K562 (cell line): ENCODE measurements around the gene APLP1. TPM values are rescaled to one million over a fixed set of nuclear protein-coding genes. Genes with fewer than 3 reads are reported as not detected.

Experiments used
- ATF1 ChIP-seq, 2 experiments: fragments of 450-650 bp in 1 of 2; IDR thresholded peaks; 2 replicates each; pipeline ENCODE4 v1.6.1; 2016; ENCODE audit warnings: missing compliant biosample characterization in 1 of 2, missing genetic modification characterization in 1 of 2
- CREB1 ChIP-seq, 2 experiments: sonication (generic) in 1 of 2; formaldehyde crosslinking in 1 of 2; IDR thresholded peaks; 2 replicates each; pipeline versions ENCODE4 v1.6.1 to v1.8.0; 2012 to 2022; ENCODE audit warnings: inconsistent platforms in 1 of 2, mild to moderate bottlenecking in 1 of 2, missing genetic modification reagents in 1 of 2, moderate library complexity in 1 of 2
- CTCF ChIP-seq, 3 experiments: IDR thresholded peaks in 2 of 3; conservative IDR thresholded peaks in 1 of 3; 2 replicates each; pipeline ENCODE4 v1.5.1; 2011 to 2012; ENCODE audit warnings: low read length in 3 of 3, mild to moderate bottlenecking in 3 of 3, control low read depth in 2 of 3, improper control_type of control experiment in 1 of 3, inconsistent platforms in 1 of 3, low read depth in 1 of 3, mixed read lengths in 1 of 3, moderate library complexity in 1 of 3; ENCODE audit not compliant: insufficient read depth in 2 of 3
- E2F1 ChIP-seq: sonication (generic); formaldehyde crosslinking; IDR thresholded peaks from 2 replicates; pipeline ENCODE4 v1.8.1; 2023; ENCODE audit warnings: mild to moderate bottlenecking, missing genetic modification reagents, moderate library complexity
- ELF4 ChIP-seq: fragments of 450-650 bp; formaldehyde crosslinking; IDR thresholded peaks from 2 replicates; pipeline ENCODE4 v1.4.0; 2022; ENCODE audit warnings: missing genetic modification characterization
- EP300 ChIP-seq: IDR thresholded peaks from 2 replicates; pipeline ENCODE4 v1.6.1; 2012; ENCODE audit warnings: low read length, improper control_type of control experiment
- HES1 ChIP-seq: fragments of 450-650 bp; IDR thresholded peaks from 2 replicates; pipeline ENCODE4 v1.6.1; 2016; ENCODE audit warnings: low read depth, mild to moderate bottlenecking, moderate library complexity
- HNRNPLL ChIP-seq: fragments of 200-400 bp; formaldehyde crosslinking; IDR thresholded peaks from 2 replicates; pipeline ENCODE4 v1.6.1; 2017; ENCODE audit warnings: low read length, low read depth, mild to moderate bottlenecking; ENCODE audit not compliant: poor library complexity, severe bottlenecking
- JUNB ChIP-seq: fragments of 450-650 bp; formaldehyde crosslinking; conservative IDR thresholded peaks from 2 replicates; pipeline ENCODE4 v1.4.0; 2020; ENCODE audit warnings: mild to moderate bottlenecking
- KLF13 ChIP-seq: fragments of 450-650 bp; IDR thresholded peaks from 2 replicates; pipeline ENCODE4 v1.6.1; 2016; ENCODE audit warnings: missing genetic modification characterization, low read depth, mild to moderate bottlenecking, missing compliant biosample characterization, moderate library complexity, borderline replicate concordance
- MIER1 ChIP-seq: fragments of 450-650 bp; IDR thresholded peaks from 2 replicates; pipeline ENCODE4 v1.6.1; 2016; ENCODE audit warnings: antibody characterized with exemption, mild to moderate bottlenecking, low read depth
- MITF ChIP-seq: IDR thresholded peaks from 2 replicates; pipeline ENCODE4 v1.6.1; 2014; ENCODE audit warnings: antibody characterized with exemption
- NR2C1 ChIP-seq, 2 experiments: fragments of 450-650 bp; IDR thresholded peaks; 2 replicates each; pipeline ENCODE4 v1.6.1; 2017; ENCODE audit warnings: mild to moderate bottlenecking in 2 of 2, antibody characterized with exemption in 1 of 2, inconsistent platforms in 1 of 2, missing compliant biosample characterization in 1 of 2, missing genetic modification characterization in 1 of 2
- SNRNP70 ChIP-seq: fragments of 200-400 bp; formaldehyde crosslinking; optimal IDR thresholded peaks from 2 replicates; pipeline ENCODE3; 2017; ENCODE audit warnings: low read depth, low read length
- TBP ChIP-seq: optimal IDR thresholded peaks from 2 replicates; pipeline ENCODE3; 2011; ENCODE audit warnings: low read depth, low read length, improper control_type of control experiment
- ZNF592 ChIP-seq: fragments of 450-650 bp; IDR thresholded peaks from 2 replicates; pipeline ENCODE4 v1.6.1; 2017; ENCODE audit warnings: antibody characterized with exemption, mild to moderate bottlenecking
- polyA plus RNA-seq, 8 experiments: library from polyadenylated mRNA; depleted of rRNA in 4 of 8; stranded (reverse) in 5 of 8; unstranded in 3 of 8; fragments of >200 nt; fragmentation: Nextera tagmentation in 2 of 8; fragmentation: Illumina TruSeq in 1 of 8; extraction: Ambion mirVana in 2 of 8; extraction: Trizol in 1 of 8; gene quantifications; 2 replicates each; pipeline versions ENCODE4 v1.2.1 to v1.2.3, GENCODE V29; 2011 to 2014; ENCODE audit warnings: inconsistent platforms in 1 of 8, missing spikeins in 1 of 8
- total RNA-seq, 7 experiments: library from RNA; depleted of rRNA in 6 of 7; stranded (reverse); fragments of >200 nt in 6 of 7; fragmentation: Illumina TruSeq in 2 of 7; extraction: Trizol in 2 of 7; gene quantifications; 2 replicates each; pipeline versions ENCODE4 v1.2.1 to v1.2.3, GENCODE V29; 2011 to 2021; ENCODE audit warnings: low replicate concordance in 1 of 7

Gene APLP1
- total and polyA plus RNA-seq, 9 of the 15 experiments (the other 6 are each of a cell fraction or from before 2014, with no cell fraction given), result 0.69 to 9.9 (median 4.7) TPM

GRCh38 chr19:35869327-35870123 is 1.2 kb downstream of the APLP1 start (continued):
- TF ChIP-seq MITF (no peak), KLF13 (tag) (peak; percentile 85; the same call in 1 of the 2 replicates), HES1 (no peak), HNRNPLL (peak; percentile 98), MIER1 (no peak), JUNB (CRISPR knock-in tag) (no peak), E2F1 (CRISPR knock-in tag) (peak; percentile 58; the same call in 1 of the 2 replicates), CTCF (IDR thresholded peaks at IDR 0.05 in 2 of 3, conservative IDR thresholded peaks at IDR 0.05 in 1 of 3; ENCODE audit: insufficient read depth in 2 of 3, low read depth in 1 of 3, low read length in 3 of 3) (0 out of 6 replicates have a peak, but pooled peaks of 1 of the 3 experiments have one; percentile 7), CREB1 (IDR thresholded peaks at IDR 0.05) (no peak), CREB1 (CRISPR knock-in tag; IDR thresholded peaks at IDR 0.05) (peak; percentile 39; the same call in 1 of the 2 replicates), ELF4 (CRISPR knock-in tag) (peak; percentile 77; the same call in 1 of the 2 replicates), ATF1 (CRISPR knock-in tag; IDR thresholded peaks at IDR 0.05) (no peak), ATF1 (tag; IDR thresholded peaks at IDR 0.05) (peak; percentile 47), SNRNP70 (no peak), NR2C1 (IDR thresholded peaks at IDR 0.05) (no peak), NR2C1 (tag; IDR thresholded peaks at IDR 0.05) (no peak), ZNF592 (no peak), TBP (peak; percentile 34), EP300 (no peak)
